ENCODE measurements around the gene CYP2A6.
"Not testable (repeated sequence)": the region's sequence is repeated elsewhere in the genome, so short reads cannot be mapped to it uniquely, and the experiment has no call there.

DNA sequence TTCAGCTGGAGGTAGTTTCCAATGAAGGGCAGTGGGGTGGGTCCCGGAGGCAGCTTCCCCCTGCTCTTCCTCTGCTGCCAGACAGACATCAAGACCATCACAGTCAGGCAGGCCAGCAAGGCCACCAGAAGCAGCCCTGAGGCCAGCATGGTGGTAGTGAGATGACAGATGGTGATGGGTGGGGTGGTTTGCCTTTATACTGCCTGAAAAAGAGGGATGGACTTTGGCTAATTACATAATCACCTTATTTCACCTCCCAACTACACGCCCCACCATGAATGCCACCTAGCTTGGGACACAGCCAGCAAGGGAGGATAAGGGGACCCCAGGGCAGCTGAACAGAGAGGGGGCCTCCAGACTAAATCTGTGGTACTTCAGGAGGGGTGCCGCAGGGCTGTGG, 31.8 kb upstream of the CYP2A6 start, which contains the start of gene CYP2A7:
- TF ChIP-seq, protein P1, sequence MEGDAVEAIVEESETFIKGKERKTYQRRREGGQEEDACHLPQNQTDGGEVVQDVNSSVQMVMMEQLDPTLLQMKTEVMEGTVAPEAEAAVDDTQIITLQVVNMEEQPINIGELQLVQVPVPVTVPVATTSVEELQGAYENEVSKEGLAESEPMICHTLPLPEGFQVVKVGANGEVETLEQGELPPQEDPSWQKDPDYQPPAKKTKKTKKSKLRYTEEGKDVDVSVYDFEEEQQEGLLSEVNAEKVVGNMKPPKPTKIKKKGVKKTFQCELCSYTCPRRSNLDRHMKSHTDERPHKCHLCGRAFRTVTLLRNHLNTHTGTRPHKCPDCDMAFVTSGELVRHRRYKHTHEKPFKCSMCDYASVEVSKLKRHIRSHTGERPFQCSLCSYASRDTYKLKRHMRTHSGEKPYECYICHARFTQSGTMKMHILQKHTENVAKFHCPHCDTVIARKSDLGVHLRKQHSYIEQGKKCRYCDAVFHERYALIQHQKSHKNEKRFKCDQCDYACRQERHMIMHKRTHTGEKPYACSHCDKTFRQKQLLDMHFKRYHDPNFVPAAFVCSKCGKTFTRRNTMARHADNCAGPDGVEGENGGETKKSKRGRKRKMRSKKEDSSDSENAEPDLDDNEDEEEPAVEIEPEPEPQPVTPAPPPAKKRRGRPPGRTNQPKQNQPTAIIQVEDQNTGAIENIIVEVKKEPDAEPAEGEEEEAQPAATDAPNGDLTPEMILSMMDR (IDR thresholded peaks at IDR 0.05 in 8 of 11, conservative IDR thresholded peaks at IDR 0.05 in 3 of 11), result not testable (repeated sequence)
- TF ChIP-seq POLR2A, POLR2AphosphoS5 (IDR thresholded peaks at IDR 0.05): not testable (repeated sequence)
